Smooth muscle cell (in vitro differentiated cells): ENCODE measurements around the gene SMAD7. TPM values are rescaled to one million over a fixed set of nuclear protein-coding genes. Genes with fewer than 3 reads are reported as not detected.

Source experiments
- DNase-seq: peaks from one replicate; lab custom pipeline; 2025; ENCODE audit not compliant: unreplicated experiment; lab: John Stamatoyannopoulos, UW
- H2AFZ ChIP-seq: fragments of 200-600 bp; sonication (generic); 2 replicates; pipeline ENCODE4 v1.6.0; 2016; ENCODE audit warnings: antibody characterized with exemption, low read depth, mild to moderate bottlenecking
- H3F3A ChIP-seq: fragments of 200-600 bp; sonication (generic); 2 replicates; pipeline ENCODE4 v1.6.0; 2017; ENCODE audit warnings: antibody characterized with exemption, low read depth
- H3K27ac ChIP-seq: fragments of 200-600 bp; sonication (generic); 2 replicates; pipeline ENCODE4 v1.5.1; 2016; ENCODE audit warnings: low read depth, mild to moderate bottlenecking
- H3K27me3 ChIP-seq: fragments of 200-600 bp; sonication (generic); 2 replicates; pipeline ENCODE4 v1.6.1; 2016; ENCODE audit warnings: low read depth, mild to moderate bottlenecking
- H3K36me3 ChIP-seq: fragments of 200-600 bp; sonication (generic); 2 replicates; pipeline ENCODE4 v1.5.1; 2016; ENCODE audit warnings: low read depth
- H3K4me1 ChIP-seq: fragments of 200-600 bp; sonication (generic); 2 replicates; pipeline ENCODE4 v1.5.1; 2016; ENCODE audit warnings: low read depth
- H3K4me2 ChIP-seq: fragments of 200-600 bp; sonication (generic); 2 replicates; pipeline ENCODE4 v1.6.0; 2016; ENCODE audit warnings: mild to moderate bottlenecking
- H3K4me3 ChIP-seq: fragments of 200-600 bp; sonication (generic); 2 replicates; pipeline ENCODE4 v1.5.1; 2016; ENCODE audit warnings: mild to moderate bottlenecking
- H3K79me2 ChIP-seq: fragments of 200-600 bp; sonication (generic); 2 replicates; pipeline ENCODE4 v1.6.0; 2016; ENCODE audit warnings: low read depth, mild to moderate bottlenecking
- H3K9ac ChIP-seq: fragments of 200-600 bp; sonication (generic); 2 replicates; pipeline ENCODE4 v1.6.0; 2016; ENCODE audit warnings: low read depth
- H3K9me3 ChIP-seq: fragments of 200-600 bp; sonication (generic); replicated peaks from 2 replicates; pipeline ENCODE4 v1.5.1; 2016; ENCODE audit warnings: low read depth
- H4K20me1 ChIP-seq: fragments of 200-600 bp; sonication (generic); 2 replicates; pipeline ENCODE4 v1.6.0; 2016; ENCODE audit warnings: low read depth
- WGBS: methylation state at CpG from one replicate; pipeline ENCODE4 v1.1.7; 2016; ENCODE audit warnings: low lambda C conversion rate; 5-methylcytosine and 5-hydroxymethylcytosine counted together
- polyA plus RNA-seq: library from polyadenylated mRNA; unstranded; fragments of >200 nt; fragmentation: Nextera tagmentation; extraction: Ambion mirVana; gene quantifications from 2 replicates; pipeline ENCODE4 v1.2.1, GENCODE V29; 2016
- total RNA-seq: library from RNA; depleted of rRNA; stranded (reverse); fragments of >200 nt; gene quantifications from 2 replicates; pipeline ENCODE4 v1.2.3, GENCODE V29; 2014
- TF ChIP-seq, protein P1 (sequence below): fragments of 200-600 bp; sonication (generic); IDR thresholded peaks from 2 replicates; pipeline ENCODE4 v1.5.1; 2017; ENCODE audit warnings: borderline replicate concordance, mild to moderate bottlenecking, antibody characterized with exemption; ENCODE audit not compliant: insufficient read depth, poor library complexity, severe bottlenecking

The SMAD7 gene
- total and polyA plus RNA-seq, 2 experiments from 2014 or later: 114 to 134 TPM

DNA sequence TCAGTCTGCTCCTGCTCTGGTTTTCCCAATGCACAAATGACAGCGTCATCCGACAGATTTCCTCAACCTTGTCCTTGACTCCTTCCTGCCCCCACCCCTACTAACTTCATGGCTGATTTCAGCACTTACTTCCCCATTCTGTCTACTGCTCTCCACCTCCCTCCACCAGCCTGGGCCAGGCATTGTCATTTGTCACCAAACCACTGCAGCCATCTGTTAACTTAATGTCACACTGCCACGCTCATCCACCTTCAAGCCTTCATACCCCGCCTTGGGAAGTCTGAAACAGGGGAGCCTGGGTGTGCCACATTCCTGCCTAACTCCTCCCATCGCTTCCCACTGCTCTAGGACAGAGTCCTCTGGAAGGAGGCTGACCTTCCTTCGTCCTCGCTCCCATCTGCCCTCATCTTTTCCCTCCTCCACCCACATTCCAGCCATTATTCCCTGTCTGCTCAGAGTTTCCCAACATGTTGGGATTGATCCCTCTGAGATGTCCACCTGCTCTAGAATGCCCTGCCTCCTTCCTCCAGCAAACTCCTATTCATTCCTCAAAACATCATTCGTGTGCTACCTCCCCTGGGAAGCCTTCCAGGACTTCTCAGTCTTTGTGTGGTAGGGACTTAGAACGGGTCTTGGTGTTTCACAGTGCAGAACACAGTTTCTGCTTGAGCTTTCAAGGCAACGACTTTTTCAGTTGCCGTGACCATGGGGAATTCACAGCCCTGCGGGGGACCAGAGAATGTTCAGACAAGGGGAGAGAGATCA is 42.2 kb upstream of the SMAD7 start:
- peaks cover 27% of the 10 kb centered on the region for H3K4me1 ChIP-seq
- no peaks in the 10 kb centered on the region for H3K9me3 ChIP-seq
- H3K36me3 ChIP-seq: no peaks in the 10 kb centered on the region
- TF ChIP-seq, protein P1, sequence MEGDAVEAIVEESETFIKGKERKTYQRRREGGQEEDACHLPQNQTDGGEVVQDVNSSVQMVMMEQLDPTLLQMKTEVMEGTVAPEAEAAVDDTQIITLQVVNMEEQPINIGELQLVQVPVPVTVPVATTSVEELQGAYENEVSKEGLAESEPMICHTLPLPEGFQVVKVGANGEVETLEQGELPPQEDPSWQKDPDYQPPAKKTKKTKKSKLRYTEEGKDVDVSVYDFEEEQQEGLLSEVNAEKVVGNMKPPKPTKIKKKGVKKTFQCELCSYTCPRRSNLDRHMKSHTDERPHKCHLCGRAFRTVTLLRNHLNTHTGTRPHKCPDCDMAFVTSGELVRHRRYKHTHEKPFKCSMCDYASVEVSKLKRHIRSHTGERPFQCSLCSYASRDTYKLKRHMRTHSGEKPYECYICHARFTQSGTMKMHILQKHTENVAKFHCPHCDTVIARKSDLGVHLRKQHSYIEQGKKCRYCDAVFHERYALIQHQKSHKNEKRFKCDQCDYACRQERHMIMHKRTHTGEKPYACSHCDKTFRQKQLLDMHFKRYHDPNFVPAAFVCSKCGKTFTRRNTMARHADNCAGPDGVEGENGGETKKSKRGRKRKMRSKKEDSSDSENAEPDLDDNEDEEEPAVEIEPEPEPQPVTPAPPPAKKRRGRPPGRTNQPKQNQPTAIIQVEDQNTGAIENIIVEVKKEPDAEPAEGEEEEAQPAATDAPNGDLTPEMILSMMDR: no peak
- no peak overlapping the region for H3K4me2 ChIP-seq
- peak overlapping the region; percentile 87 for H3K27ac ChIP-seq
- no peak overlapping the region for H2AFZ ChIP-seq
- no peak for DNase-seq
- H3K9ac ChIP-seq: peak overlapping the region; percentile 22
- H3K4me3 ChIP-seq: no peak overlapping the region
- H4K20me1 ChIP-seq: no peaks in the 10 kb centered on the region
- H3K27me3 ChIP-seq: no peaks in the 10 kb centered on the region
- no peaks in the 10 kb centered on the region for H3K79me2 ChIP-seq
- H3F3A ChIP-seq: peaks cover 14% of the 10 kb centered on the region
- WGBS: 90% methylated on average over 12 of the region's 12 CpGs

DNA sequence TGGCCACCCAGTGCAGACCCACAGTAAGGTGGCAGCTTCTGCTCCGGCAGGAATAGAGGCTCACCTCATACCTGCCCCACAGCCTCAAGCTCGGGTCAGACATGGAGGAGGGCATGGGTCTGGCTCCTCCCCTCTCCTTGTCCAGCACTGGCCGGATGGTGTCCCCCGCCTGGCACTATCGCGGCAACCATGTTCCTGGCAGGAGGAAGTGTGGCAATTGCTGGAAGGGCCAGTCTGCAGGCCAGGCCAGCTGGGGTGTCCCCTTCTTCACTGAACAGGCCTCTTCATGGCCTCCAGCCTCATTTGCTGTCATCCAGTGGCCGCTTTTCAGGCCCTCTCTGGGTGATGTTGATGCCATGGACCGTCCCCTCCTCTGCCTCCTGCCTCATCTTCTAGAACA is 41.4 kb upstream of the SMAD7 start:
- Histone ChIP-seq H3K9ac (no peak overlapping the region), H3K4me1 (peaks cover 25% of the 10 kb centered on the region), H3K27ac (peak overlapping the region; percentile 87), H3F3A (peaks cover 9% of the 10 kb centered on the region), H4K20me1 (no peaks in the 10 kb centered on the region), H3K36me3 (no peaks in the 10 kb centered on the region), H3K27me3 (no peaks in the 10 kb centered on the region), H3K4me2 (no peak overlapping the region), H3K79me2 (no peaks in the 10 kb centered on the region), H2AFZ (no peak overlapping the region), H3K9me3 (no peaks in the 10 kb centered on the region), H3K4me3 (no peak overlapping the region)
- TF ChIP-seq, protein P1: no peak
- DNase-seq: no peak
- 92% methylated on average over 8 of the region's 8 CpGs for WGBS

DNA sequence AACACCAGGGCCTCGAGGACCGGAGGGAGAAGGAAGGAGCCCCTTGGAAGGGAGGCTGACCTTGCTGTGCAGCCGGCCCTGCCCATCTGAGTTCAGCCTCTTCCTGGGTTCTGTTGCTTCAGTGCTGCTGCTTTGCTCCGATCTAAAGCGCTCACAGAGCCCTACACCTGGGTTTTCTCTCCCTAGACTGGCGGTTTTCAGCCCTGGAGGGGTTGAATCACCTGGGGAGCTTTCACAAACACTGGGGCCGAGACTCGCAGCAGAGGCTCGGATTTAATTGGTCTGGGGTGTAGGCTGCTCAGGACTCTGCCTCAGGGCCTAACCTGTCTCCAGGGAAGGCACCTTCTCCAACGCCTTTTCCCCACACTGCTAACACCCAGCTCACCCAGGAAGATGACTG is 40.9 kb upstream of the SMAD7 start:
- Histone ChIP-seq H3K4me2 (peak overlapping the region; percentile 36), H3F3A (peaks cover 5% of the 10 kb centered on the region), H3K4me3 (no peak overlapping the region), H3K4me1 (peaks cover 21% of the 10 kb centered on the region), H2AFZ (no peak overlapping the region), H3K36me3 (no peaks in the 10 kb centered on the region), H3K27me3 (no peaks in the 10 kb centered on the region), H3K9me3 (no peaks in the 10 kb centered on the region), H3K79me2 (no peaks in the 10 kb centered on the region), H3K27ac (peak overlapping the region; percentile 87), H4K20me1 (no peaks in the 10 kb centered on the region), H3K9ac (peak overlapping the region; percentile 84)
- 71% methylated on average over 10 of the region's 10 CpGs for WGBS
- TF ChIP-seq, protein P1: no peak
- no peak for DNase-seq

DNA sequence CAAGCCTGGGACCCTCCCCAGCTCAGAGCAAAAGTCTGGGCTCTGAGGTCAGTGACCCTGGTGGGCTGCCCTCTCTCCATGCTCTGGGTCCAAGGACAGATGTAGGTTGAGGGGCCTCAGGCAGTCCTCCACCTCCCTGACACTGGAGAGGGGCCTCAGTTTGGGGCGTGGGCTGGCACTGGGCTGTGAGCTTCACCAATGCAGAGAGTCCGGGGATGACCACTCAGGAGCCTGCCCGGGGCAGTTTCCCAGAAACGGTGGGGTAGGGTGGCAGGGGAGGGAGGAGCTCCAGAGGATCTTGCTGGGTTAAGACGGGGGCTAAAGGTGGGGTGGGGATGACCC is 40.5 kb upstream of the SMAD7 start:
- Histone ChIP-seq H3K36me3 (no peaks in the 10 kb centered on the region), H3K4me3 (no peak overlapping the region), H3K27me3 (no peaks in the 10 kb centered on the region), H3K4me2 (peak overlapping the region; percentile 36), H3K9ac (peak overlapping the region; percentile 84), H3K9me3 (no peaks in the 10 kb centered on the region), H3F3A (peaks cover 5% of the 10 kb centered on the region), H4K20me1 (no peaks in the 10 kb centered on the region), H3K4me1 (peaks cover 20% of the 10 kb centered on the region), H2AFZ (no peak overlapping the region), H3K27ac (peak overlapping the region; percentile 87), H3K79me2 (no peaks in the 10 kb centered on the region)
- TF ChIP-seq, protein P1: no peak
- 73% methylated on average over 5 of the region's 5 CpGs for WGBS
- DNase-seq: no peak
